Nephron (organoid): ENCODE measurements around the gene ZNF473.

Experiments used
- H3K27ac Mint-ChIP-seq, 3 experiments: 2 replicates each; pipeline ENCODE4 v1.8.0; 2020; ENCODE audit warnings: mixed read lengths in 3 of 3, mild to moderate bottlenecking in 2 of 3, moderate library complexity in 1 of 3
- H3K27me3 Mint-ChIP-seq: 2 replicates; pipeline ENCODE4 v1.8.0; 2021; ENCODE audit warnings: low read depth, mild to moderate bottlenecking, moderate library complexity, mixed read lengths
- H3K36me3 Mint-ChIP-seq: 2 replicates; pipeline ENCODE4 v1.8.0; 2020; ENCODE audit warnings: low read depth, mixed read lengths
- H3K4me1 Mint-ChIP-seq: 2 replicates; pipeline ENCODE4 v1.8.0; 2020; ENCODE audit warnings: mixed read lengths
- H3K4me3 Mint-ChIP-seq, 3 experiments: 2 replicates each; pipeline ENCODE4 v1.8.0; 2020; ENCODE audit warnings: mild to moderate bottlenecking in 3 of 3, mixed read lengths in 3 of 3, moderate library complexity in 2 of 3
- H3K9me3 Mint-ChIP-seq: 2 replicates; pipeline ENCODE4 v1.8.0; 2020; ENCODE audit warnings: mixed read lengths
- TF ChIP-seq, protein P1 (sequence below), 3 experiments: fragments of 200-600 bp; sonication (generic); IDR thresholded peaks; one replicate each; pipeline ENCODE4 v1.5.0; 2021; ENCODE audit warnings: antibody characterized with exemption in 3 of 3; ENCODE audit not compliant: unreplicated experiment in 3 of 3

Gene ZNF473

DNA sequence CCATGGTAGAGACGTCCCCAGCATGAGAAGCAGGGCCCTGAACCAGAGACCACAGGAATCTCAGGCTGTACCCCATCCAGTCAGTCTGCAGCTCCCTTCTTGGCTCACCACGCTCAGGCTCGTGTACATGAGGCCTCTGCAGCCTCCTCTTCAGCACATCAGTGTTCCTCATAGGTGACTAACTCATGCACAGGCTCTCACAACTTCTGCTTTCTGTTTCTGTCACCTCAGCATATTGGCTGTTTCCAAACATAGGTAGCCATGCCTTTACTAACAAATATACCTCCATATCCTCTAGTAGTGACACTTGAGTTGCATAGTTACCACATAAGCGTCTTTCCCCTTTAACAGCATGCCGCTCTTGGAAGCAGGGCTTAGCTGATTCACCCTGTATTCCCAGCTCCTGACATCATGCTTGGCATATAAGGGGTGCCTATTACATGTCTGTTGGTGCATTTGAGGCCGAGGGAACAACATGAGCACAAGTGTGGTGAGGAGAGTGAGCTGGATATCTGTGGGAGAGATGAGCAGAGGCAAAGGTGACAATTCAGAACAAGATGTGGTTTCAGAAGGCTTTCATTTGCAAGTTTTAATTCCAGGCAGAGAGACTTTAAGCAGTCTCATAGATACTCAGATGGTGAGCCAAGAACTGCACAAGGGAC is 16.7 kb downstream of the ZNF473 start:
- no peak overlapping the region for H3K27ac Mint-ChIP-seq
- H3K4me3 Mint-ChIP-seq: no peak overlapping the region
- H3K4me1 Mint-ChIP-seq: no peaks in the 10 kb centered on the region
- peaks cover 48% of the 10 kb centered on the region for H3K9me3 Mint-ChIP-seq
- TF ChIP-seq, protein P1, sequence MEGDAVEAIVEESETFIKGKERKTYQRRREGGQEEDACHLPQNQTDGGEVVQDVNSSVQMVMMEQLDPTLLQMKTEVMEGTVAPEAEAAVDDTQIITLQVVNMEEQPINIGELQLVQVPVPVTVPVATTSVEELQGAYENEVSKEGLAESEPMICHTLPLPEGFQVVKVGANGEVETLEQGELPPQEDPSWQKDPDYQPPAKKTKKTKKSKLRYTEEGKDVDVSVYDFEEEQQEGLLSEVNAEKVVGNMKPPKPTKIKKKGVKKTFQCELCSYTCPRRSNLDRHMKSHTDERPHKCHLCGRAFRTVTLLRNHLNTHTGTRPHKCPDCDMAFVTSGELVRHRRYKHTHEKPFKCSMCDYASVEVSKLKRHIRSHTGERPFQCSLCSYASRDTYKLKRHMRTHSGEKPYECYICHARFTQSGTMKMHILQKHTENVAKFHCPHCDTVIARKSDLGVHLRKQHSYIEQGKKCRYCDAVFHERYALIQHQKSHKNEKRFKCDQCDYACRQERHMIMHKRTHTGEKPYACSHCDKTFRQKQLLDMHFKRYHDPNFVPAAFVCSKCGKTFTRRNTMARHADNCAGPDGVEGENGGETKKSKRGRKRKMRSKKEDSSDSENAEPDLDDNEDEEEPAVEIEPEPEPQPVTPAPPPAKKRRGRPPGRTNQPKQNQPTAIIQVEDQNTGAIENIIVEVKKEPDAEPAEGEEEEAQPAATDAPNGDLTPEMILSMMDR (IDR thresholded peaks at IDR 0.05; ENCODE audit: unreplicated experiment in 3 of 3): no peak
- peaks cover 90% of the 10 kb centered on the region for H3K36me3 Mint-ChIP-seq
- no peaks in the 10 kb centered on the region for H3K27me3 Mint-ChIP-seq

DNA sequence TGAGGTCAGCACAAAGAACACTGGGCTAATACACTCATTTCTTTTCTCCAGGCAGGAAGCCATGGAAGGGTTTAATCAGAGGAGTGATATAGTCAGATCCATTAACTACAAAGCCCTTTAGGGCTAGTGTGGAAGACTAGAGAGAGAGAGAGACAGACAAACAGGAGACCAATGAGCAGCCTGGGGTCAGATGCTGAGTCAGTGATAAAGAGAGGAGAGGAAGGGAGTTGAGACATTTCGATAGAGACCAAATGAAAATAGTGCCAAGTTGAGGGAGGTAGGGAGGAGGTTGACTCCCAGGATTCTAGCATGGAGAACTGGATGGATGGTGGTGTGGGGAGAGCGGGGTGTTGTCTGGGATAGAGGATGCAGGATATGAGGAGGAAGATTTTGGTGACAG is 18.2 kb downstream of the ZNF473 start:
- Mint-ChIP-seq H3K27me3 (no peaks in the 10 kb centered on the region), H3K9me3 (peaks cover 61% of the 10 kb centered on the region), H3K4me1 (no peaks in the 10 kb centered on the region), H3K27ac (no peak overlapping the region), H3K36me3 (peaks cover 100% of the 10 kb centered on the region), H3K4me3 (no peak overlapping the region)
- TF ChIP-seq, protein P1 (IDR thresholded peaks at IDR 0.05; ENCODE audit: unreplicated experiment in 3 of 3): no peak

DNA sequence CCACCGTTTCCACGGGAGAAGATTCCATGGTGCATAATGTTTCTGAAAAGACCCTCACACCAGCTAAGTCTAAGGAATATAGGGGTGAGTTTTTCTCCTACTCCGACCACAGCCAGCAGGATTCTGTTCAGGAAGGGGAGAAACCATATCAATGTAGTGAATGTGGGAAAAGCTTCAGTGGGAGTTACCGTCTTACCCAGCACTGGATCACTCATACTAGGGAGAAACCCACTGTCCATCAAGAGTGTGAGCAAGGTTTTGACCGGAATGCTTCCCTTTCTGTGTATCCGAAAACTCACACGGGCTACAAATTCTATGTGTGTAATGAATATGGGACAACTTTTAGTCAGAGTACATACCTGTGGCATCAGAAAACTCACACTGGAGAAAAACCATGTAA is 19.1 kb downstream of the ZNF473 start:
- Mint-ChIP-seq H3K4me3 (no peak overlapping the region), H3K4me1 (no peaks in the 10 kb centered on the region), H3K36me3 (peaks cover 92% of the 10 kb centered on the region), H3K27ac (no peak overlapping the region), H3K9me3 (peaks cover 61% of the 10 kb centered on the region), H3K27me3 (no peaks in the 10 kb centered on the region)
- TF ChIP-seq, protein P1 (IDR thresholded peaks at IDR 0.05; ENCODE audit: unreplicated experiment in 3 of 3): no peak

DNA sequence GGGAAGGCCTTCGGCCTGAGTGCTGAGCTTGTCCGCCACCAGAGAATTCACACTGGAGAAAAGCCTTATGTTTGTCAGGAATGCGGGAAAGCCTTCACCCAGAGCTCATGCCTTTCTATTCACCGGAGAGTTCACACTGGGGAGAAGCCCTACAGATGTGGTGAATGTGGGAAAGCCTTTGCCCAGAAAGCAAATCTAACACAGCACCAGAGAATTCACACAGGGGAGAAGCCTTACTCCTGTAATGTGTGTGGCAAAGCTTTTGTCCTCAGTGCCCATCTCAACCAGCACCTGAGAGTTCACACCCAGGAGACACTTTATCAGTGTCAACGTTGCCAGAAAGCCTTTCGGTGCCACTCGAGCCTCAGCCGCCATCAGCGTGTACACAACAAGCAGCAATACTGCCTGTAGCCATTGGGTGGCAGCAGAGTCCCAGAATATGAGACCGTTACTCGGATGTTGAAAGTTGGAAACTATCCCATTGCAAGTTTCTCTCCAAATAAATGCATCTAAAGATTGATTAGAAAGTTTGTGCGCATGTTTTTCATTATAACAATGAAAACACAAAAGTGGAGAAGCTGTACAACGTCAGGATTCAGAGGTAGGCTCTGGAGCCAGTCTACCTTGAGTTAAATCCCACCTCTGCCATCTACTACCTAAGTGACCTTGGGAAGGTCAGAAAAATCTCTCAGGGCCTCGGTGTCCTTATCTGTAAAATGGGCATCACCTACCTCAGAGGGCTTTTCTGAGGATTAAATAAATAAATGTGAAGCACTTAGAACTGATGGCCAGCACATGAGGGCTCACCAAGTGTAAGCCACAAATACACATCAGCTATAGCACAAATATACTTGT is 21.1 kb downstream of the ZNF473 start:
- peaks cover 64% of the 10 kb centered on the region for H3K9me3 Mint-ChIP-seq
- H3K27me3 Mint-ChIP-seq: no peaks in the 10 kb centered on the region
- peaks cover 77% of the 10 kb centered on the region for H3K36me3 Mint-ChIP-seq
- no peak overlapping the region for H3K4me3 Mint-ChIP-seq
- peaks cover 5% of the 10 kb centered on the region for H3K4me1 Mint-ChIP-seq
- TF ChIP-seq, protein P1 (IDR thresholded peaks at IDR 0.05; ENCODE audit: unreplicated experiment in 3 of 3): peak; percentile 42 to 54 (median 45)
- no peak overlapping the region for H3K27ac Mint-ChIP-seq

DNA sequence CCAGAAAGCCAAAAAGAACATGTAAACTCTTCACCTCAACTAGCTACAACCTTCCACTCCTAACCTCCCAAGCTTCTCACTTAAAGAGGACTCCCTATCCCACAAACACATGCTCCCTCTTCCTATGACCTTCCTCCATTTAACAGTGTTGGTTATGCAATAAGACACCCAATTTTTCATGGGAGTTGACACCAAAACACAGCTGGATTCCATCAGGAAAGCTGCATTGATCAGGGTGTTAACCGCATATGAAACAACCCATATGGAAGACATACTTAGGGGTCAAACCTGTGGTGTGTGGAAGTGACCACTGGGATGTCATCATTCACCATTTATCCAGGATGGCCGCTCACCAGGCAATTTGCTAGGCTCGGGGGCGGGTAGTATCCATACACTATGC is 21.9 kb downstream of the ZNF473 start:
- Mint-ChIP-seq H3K27me3 (no peaks in the 10 kb centered on the region), H3K36me3 (peaks cover 69% of the 10 kb centered on the region), H3K27ac (no peak overlapping the region), H3K4me3 (no peak overlapping the region), H3K9me3 (peaks cover 58% of the 10 kb centered on the region), H3K4me1 (peaks cover 5% of the 10 kb centered on the region)
- TF ChIP-seq, protein P1 (IDR thresholded peaks at IDR 0.05; ENCODE audit: unreplicated experiment in 3 of 3): no peak
